DND-41 (cell line): ENCODE measurements around the gene ABHD12B.

ENCODE experiments used
- ATAC-seq: fragments of 200-7000 bp; cut with Tn5 transposase; 3 replicates; pipeline ENCODE4 v1.9.1; 2021; ENCODE audit warnings: low read depth; ENCODE audit not compliant: insufficient read depth
- DNase-seq: peaks from one replicate; pipeline ENCODE4 v3.0.0-alpha.2; 2020
- H2AFZ ChIP-seq: 2 replicates; pipeline ENCODE4 v1.6.0; 2012; ENCODE audit warnings: low read depth, low read length
- H3K27ac ChIP-seq: 2 replicates; pipeline ENCODE4 v1.5.1; 2012; ENCODE audit warnings: low read length, inconsistent platforms
- H3K27me3 ChIP-seq: fragments of 200-600 bp; sonication (generic); 2 replicates; pipeline ENCODE4 v1.6.0; 2012; ENCODE audit warnings: low read length, mild to moderate bottlenecking, inconsistent platforms; ENCODE audit not compliant: insufficient read depth, poor library complexity
- H3K36me3 ChIP-seq: 2 replicates; pipeline ENCODE4 v1.5.1; 2012; ENCODE audit warnings: low read length, inconsistent platforms; ENCODE audit not compliant: insufficient read depth
- H3K4me1 ChIP-seq: 2 replicates; pipeline ENCODE4 v1.5.1; 2012; ENCODE audit warnings: mild to moderate bottlenecking, low read length; ENCODE audit not compliant: insufficient read depth
- H3K4me2 ChIP-seq: 2 replicates; pipeline ENCODE4 v1.6.0; 2012; ENCODE audit warnings: mild to moderate bottlenecking, moderate library complexity, low read length, inconsistent platforms; ENCODE audit not compliant: insufficient read depth
- H3K4me3 ChIP-seq, 2 experiments: fragments of 200-600 bp in 1 of 2; shearing (Covaris generic) in 1 of 2; 2 replicates each; pipeline ENCODE4 v1.5.1; 2012 to 2016; ENCODE audit warnings: inconsistent platforms in 2 of 2, low read length in 2 of 2, mild to moderate bottlenecking in 2 of 2, low read depth in 1 of 2, moderate library complexity in 1 of 2
- H3K79me2 ChIP-seq: 2 replicates; pipeline ENCODE4 v1.6.0; 2012; ENCODE audit warnings: low read length, inconsistent platforms; ENCODE audit not compliant: insufficient read depth
- H3K9ac ChIP-seq: 2 replicates; pipeline ENCODE4 v1.6.0; 2012; ENCODE audit warnings: low read depth, mild to moderate bottlenecking, inconsistent platforms, low read length, moderate library complexity
- H3K9me3 ChIP-seq: 2 replicates; pipeline ENCODE4 v1.5.1; 2012; ENCODE audit warnings: low read length, moderate library complexity, mild to moderate bottlenecking, inconsistent platforms; ENCODE audit not compliant: insufficient read depth, severe bottlenecking
- H4K20me1 ChIP-seq: 2 replicates; pipeline ENCODE4 v1.6.0; 2012; ENCODE audit warnings: low read length; ENCODE audit not compliant: insufficient read depth
- EZH2 ChIP-seq: IDR thresholded peaks from 3 replicates; pipeline ENCODE4 v1.6.1; 2012; ENCODE audit warnings: borderline replicate concordance, low read depth, mild to moderate bottlenecking, moderate library complexity, low read length, inconsistent platforms; ENCODE audit not compliant: severe bottlenecking
- TF ChIP-seq, protein P1 (sequence below): IDR thresholded peaks from 2 replicates; pipeline ENCODE4 v1.5.1; 2012; ENCODE audit warnings: borderline replicate concordance, low read length, moderate library complexity, mild to moderate bottlenecking; ENCODE audit not compliant: poor library complexity, severe bottlenecking; ENCODE audit errors: extremely low read depth

The ABHD12B gene

DNA sequence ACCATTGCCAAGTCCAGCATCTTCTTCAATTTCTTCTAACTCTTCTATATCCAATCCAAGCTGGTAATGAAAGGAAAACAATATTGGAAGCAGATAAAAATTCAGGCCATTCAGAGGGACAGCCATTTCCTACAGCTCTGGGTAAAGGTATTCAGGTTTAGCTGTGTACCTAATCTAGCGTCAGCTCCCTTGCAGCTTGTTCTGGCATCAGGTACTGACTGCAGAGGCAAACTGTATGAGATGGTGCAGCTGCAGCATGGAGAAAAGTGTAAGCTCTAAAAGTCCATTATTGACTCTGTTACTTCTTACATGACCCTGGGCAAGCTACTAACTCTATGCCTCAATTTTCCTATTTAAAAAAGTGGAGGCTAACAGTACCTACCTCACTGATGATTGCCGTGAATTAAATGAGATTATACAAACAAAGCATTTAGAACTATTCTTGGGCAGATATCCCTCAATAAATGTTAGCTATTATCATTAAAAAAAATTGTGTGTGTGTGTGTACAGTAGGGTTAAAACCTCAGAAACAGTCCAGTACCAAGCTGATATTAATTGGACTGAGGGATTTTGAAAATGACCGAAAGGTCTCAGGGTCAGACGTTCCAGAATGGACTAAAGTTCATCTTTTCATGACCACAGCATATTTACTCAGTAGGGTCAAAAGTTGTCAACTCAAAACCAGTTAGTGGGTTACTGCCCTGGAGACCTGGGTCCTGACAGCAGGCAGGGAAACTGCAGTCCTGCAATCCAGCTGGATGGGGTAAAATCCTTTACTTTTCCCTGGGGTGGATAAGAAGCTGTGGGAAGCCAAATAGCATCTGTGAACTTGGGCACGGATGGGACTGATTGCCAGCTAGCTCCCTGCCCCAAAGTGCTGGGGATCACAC, 63.5 kb downstream of the ABHD12B start:
- H3K36me3 ChIP-seq: no peaks in the 10 kb centered on the region
- H3K4me1 ChIP-seq: no peaks in the 10 kb centered on the region
- no peak overlapping the region for H3K27ac ChIP-seq
- no peaks in the 10 kb centered on the region for H3K27me3 ChIP-seq
- H3K9ac ChIP-seq: no peak overlapping the region
- H2AFZ ChIP-seq: no peak overlapping the region
- H3K4me2 ChIP-seq: no peak overlapping the region
- H3K79me2 ChIP-seq: no peaks in the 10 kb centered on the region
- H3K4me3 ChIP-seq: no peak overlapping the region
- no peak for ATAC-seq
- no peaks in the 10 kb centered on the region for H4K20me1 ChIP-seq
- no peak for DNase-seq
- H3K9me3 ChIP-seq: no peaks in the 10 kb centered on the region
- TF ChIP-seq, protein P1, sequence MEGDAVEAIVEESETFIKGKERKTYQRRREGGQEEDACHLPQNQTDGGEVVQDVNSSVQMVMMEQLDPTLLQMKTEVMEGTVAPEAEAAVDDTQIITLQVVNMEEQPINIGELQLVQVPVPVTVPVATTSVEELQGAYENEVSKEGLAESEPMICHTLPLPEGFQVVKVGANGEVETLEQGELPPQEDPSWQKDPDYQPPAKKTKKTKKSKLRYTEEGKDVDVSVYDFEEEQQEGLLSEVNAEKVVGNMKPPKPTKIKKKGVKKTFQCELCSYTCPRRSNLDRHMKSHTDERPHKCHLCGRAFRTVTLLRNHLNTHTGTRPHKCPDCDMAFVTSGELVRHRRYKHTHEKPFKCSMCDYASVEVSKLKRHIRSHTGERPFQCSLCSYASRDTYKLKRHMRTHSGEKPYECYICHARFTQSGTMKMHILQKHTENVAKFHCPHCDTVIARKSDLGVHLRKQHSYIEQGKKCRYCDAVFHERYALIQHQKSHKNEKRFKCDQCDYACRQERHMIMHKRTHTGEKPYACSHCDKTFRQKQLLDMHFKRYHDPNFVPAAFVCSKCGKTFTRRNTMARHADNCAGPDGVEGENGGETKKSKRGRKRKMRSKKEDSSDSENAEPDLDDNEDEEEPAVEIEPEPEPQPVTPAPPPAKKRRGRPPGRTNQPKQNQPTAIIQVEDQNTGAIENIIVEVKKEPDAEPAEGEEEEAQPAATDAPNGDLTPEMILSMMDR: no peak
- no peak for TF ChIP-seq EZH2

DNA sequence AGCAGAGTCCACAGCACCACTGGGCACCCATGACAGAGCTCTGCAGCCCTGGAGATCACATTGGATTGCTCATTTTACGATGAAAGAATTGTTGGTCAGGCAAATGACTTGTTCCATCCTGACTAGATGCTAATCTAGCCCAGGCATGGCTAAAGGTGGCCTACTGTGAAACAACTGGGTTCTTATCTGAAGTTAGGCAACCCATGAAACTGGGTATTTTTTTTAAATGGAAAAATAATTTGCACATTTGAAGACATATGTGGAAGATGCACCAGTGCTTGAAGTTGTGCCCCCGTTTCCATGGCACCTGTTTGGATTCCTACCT, 64.1 kb downstream of the ABHD12B start:
- Histone ChIP-seq H2AFZ (no peak overlapping the region), H3K27me3 (no peaks in the 10 kb centered on the region), H3K27ac (no peak overlapping the region), H3K4me3 (no peak overlapping the region), H4K20me1 (no peaks in the 10 kb centered on the region), H3K9me3 (no peaks in the 10 kb centered on the region), H3K4me1 (no peaks in the 10 kb centered on the region), H3K4me2 (no peak overlapping the region), H3K36me3 (no peaks in the 10 kb centered on the region), H3K79me2 (no peaks in the 10 kb centered on the region), H3K9ac (no peak overlapping the region)
- TF ChIP-seq EZH2: no peak
- TF ChIP-seq, protein P1: no peak
- ATAC-seq (no peak), DNase-seq (no peak)

- Histone ChIP-seq H3K27me3 (no peaks in the 10 kb centered on the region), H3K4me1 (no peaks in the 10 kb centered on the region), H3K27ac (no peak overlapping the region), H4K20me1 (no peaks in the 10 kb centered on the region), H3K4me2 (no peak overlapping the region), H3K4me3 (no peak overlapping the region), H3K9me3 (no peaks in the 10 kb centered on the region), H3K9ac (no peak overlapping the region), H3K79me2 (no peaks in the 10 kb centered on the region), H3K36me3 (no peaks in the 10 kb centered on the region), H2AFZ (no peak overlapping the region)
- TF ChIP-seq, protein P1: no peak
- no peak for TF ChIP-seq EZH2
- DNase-seq: no peak
- ATAC-seq: no peak
Observed at GRCh38 chr14:50936882-50937281, 65.0 kb downstream of the ABHD12B start.
